ENCODE data around the gene RPL21. TPM values are rescaled to one million over a fixed set of nuclear protein-coding genes. Genes with fewer than 3 reads are reported as not detected.
A peak's percentile ranks its signal among the peaks of the same experiment; 100 is the strongest.

Gene RPL21
- total RNA-seq, 1 experiment from 2014 or later: 711 TPM

- H3K4me1 ChIP-seq (replicated peaks; ENCODE audit: insufficient read depth): peaks cover 24% of the 10 kb centered on the region
Measured at GRCh38 chr13:27281420-27281819, 30.1 kb downstream of the RPL21 start.

DNA sequence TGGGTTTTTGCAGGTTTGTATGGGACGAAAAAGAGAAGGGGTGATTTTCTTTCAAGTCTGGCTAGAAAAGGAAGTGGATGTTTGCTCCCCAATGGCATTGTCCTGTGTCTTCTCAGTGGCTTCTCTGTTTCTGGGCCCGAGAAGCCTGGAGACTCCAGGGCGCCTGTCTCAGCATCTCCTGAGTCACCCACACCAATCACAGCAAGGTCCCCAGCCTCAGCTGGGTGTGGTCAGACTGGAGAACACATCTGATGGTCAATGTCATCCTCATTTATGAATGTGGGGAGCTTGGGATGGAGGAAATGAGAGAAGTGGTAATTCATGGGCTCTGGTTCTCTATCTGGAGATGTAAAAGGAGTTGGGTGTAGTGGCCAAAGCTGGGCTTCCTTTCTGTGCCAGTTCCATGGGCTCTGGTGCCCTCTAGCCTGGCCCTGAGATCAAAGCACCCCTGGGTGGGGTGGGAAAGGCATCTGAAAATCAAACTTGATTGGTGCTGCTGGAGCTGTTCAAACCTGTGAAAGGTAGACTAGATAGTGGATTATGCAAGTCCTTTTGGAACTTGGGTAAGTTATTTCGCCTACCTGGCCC, 32.6 kb downstream of the RPL21 start:
- ChIA-PET CTCF (interaction anchor here (0.6 to 1.1 kb wide), 2 partner anchors 231 to 299 kb away, joined by 3 read pairs; no protein-coding TSS in a partner anchor), POLR2A (ENCODE audit: unreplicated experiment) (no interaction called here)
- BruUV-seq (replicated peaks): no TSS peak
- Histone ChIP-seq H3F3A (ENCODE audit: insufficient read depth, low read depth) (no peaks in the 10 kb centered on the region), H3K27me3 (ENCODE audit: insufficient read depth, low read depth) (no peaks in the 10 kb centered on the region), H3K9me2 (ENCODE audit: insufficient read depth) (no peaks in the 10 kb centered on the region), H3K4me2 (no peak overlapping the region), H4K20me1 (ENCODE audit: insufficient read depth) (no peaks in the 10 kb centered on the region), H3K36me3 (ENCODE audit: low read depth) (no peaks in the 10 kb centered on the region), H3K4me1 (replicated peaks; ENCODE audit: insufficient read depth) (peaks cover 20% of the 10 kb centered on the region), H3K79me2 (ENCODE audit: low read depth) (no peaks in the 10 kb centered on the region), H3K9me3 (ENCODE audit: insufficient read depth, low read depth) (no peaks in the 10 kb centered on the region), H3K27ac (no peak overlapping the region), H2AFZ (no peak overlapping the region), H3K4me3 (no peak overlapping the region)
- peak; percentile 46 to 49 for DNase-seq
- intact Hi-C loops (cut with micrococcal nuclease; ENCODE audit: unreplicated experiment): loop anchor here (1.0 to 5.0 kb wide), 3 partner anchors 75 to 337 kb away; no protein-coding TSS in a partner anchor
- no peak for TF ChIP-seq EZH2 (IDR thresholded peaks at IDR 0.05; ENCODE audit: low read depth)
- TF ChIP-seq, protein P1, sequence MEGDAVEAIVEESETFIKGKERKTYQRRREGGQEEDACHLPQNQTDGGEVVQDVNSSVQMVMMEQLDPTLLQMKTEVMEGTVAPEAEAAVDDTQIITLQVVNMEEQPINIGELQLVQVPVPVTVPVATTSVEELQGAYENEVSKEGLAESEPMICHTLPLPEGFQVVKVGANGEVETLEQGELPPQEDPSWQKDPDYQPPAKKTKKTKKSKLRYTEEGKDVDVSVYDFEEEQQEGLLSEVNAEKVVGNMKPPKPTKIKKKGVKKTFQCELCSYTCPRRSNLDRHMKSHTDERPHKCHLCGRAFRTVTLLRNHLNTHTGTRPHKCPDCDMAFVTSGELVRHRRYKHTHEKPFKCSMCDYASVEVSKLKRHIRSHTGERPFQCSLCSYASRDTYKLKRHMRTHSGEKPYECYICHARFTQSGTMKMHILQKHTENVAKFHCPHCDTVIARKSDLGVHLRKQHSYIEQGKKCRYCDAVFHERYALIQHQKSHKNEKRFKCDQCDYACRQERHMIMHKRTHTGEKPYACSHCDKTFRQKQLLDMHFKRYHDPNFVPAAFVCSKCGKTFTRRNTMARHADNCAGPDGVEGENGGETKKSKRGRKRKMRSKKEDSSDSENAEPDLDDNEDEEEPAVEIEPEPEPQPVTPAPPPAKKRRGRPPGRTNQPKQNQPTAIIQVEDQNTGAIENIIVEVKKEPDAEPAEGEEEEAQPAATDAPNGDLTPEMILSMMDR (conservative IDR thresholded peaks at IDR 0.05): peak; percentile 65

More at GRCh38 chr13:27281420-27281819, 30.1 kb downstream of the RPL21 start:
- Histone ChIP-seq H3K27me3 (ENCODE audit: insufficient read depth, low read depth) (no peaks in the 10 kb centered on the region), H3K9me3 (ENCODE audit: insufficient read depth, low read depth) (no peaks in the 10 kb centered on the region), H3K27ac (no peak overlapping the region), H3F3A (ENCODE audit: insufficient read depth, low read depth) (no peaks in the 10 kb centered on the region), H3K9me2 (ENCODE audit: insufficient read depth) (no peaks in the 10 kb centered on the region), H3K4me3 (no peak overlapping the region), H4K20me1 (ENCODE audit: insufficient read depth) (no peaks in the 10 kb centered on the region), H3K36me3 (ENCODE audit: low read depth) (no peaks in the 10 kb centered on the region), H3K4me2 (no peak overlapping the region), H2AFZ (no peak overlapping the region), H3K79me2 (ENCODE audit: low read depth) (no peaks in the 10 kb centered on the region)
- no TSS peak for BruUV-seq (replicated peaks)
- ChIA-PET CTCF (no interaction called here), POLR2A (ENCODE audit: unreplicated experiment) (no interaction called here)
- DNase-seq: no peak
- intact Hi-C loops (cut with micrococcal nuclease; ENCODE audit: unreplicated experiment): loop anchor here (2.0 to 5.0 kb wide), 2 partner anchors 37 to 334 kb away; no protein-coding TSS in a partner anchor
- TF ChIP-seq, protein P1 (conservative IDR thresholded peaks at IDR 0.05): no peak
- no peak for TF ChIP-seq EZH2 (IDR thresholded peaks at IDR 0.05; ENCODE audit: low read depth)

DNA sequence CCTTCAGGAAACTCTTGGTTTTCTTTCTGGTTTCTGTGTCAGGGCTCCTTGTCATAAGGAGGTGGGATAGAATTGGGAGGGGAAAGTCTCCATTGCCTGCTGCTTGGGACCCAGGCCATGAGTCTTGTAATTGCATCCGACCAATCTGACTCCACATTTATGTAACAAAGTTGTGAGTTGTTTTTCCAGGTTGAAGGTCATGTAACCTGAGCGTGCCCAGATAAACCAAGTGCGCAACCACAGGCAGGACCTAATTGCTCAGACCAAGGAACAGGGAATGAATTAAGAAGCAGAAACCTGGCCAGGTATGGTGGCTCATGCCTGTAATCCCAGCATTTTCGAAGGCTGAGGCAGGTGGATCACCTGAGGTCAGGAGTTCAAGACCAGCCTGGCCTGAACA, 37.0 kb downstream of the RPL21 start:
- CTCF ChIA-PET: no interaction called here
- intact Hi-C loops (cut with micrococcal nuclease; ENCODE audit: unreplicated experiment): no loop called here

More for the DNA sequence above, 37.0 kb downstream of the RPL21 start:
- no peaks in the 10 kb centered on the region for H3K4me1 ChIP-seq (replicated peaks; ENCODE audit: insufficient read depth)
- H3K4me3 ChIP-seq: no peak overlapping the region
- H3K79me2 ChIP-seq (ENCODE audit: low read depth): no peaks in the 10 kb centered on the region
- H2AFZ ChIP-seq: no peak overlapping the region
- H3K27me3 ChIP-seq (ENCODE audit: insufficient read depth, low read depth): peaks cover 9% of the 10 kb centered on the region; the same call in 1 of the 2 replicates
- TF ChIP-seq EZH2 (IDR thresholded peaks at IDR 0.05; ENCODE audit: low read depth): no peak
- TF ChIP-seq, protein P1 (conservative IDR thresholded peaks at IDR 0.05): no peak
- H3F3A ChIP-seq (ENCODE audit: insufficient read depth, low read depth): no peaks in the 10 kb centered on the region
- no peak overlapping the region for H3K27ac ChIP-seq
- no peaks in the 10 kb centered on the region for H3K9me3 ChIP-seq (ENCODE audit: insufficient read depth, low read depth)
- no TSS peak for BruUV-seq (replicated peaks)
- H3K9me2 ChIP-seq (ENCODE audit: insufficient read depth): no peaks in the 10 kb centered on the region
- H3K4me2 ChIP-seq: no peak overlapping the region
- no peak for DNase-seq
- H3K36me3 ChIP-seq (ENCODE audit: low read depth): no peaks in the 10 kb centered on the region
- H4K20me1 ChIP-seq (ENCODE audit: insufficient read depth): no peaks in the 10 kb centered on the region
- POLR2A ChIA-PET (ENCODE audit: unreplicated experiment): no interaction called here
